Ovary (tissue), 3 donors: ENCODE measurements around the gene ARHGAP4.

Experiments used
- EP300 ChIP-seq: sonication (generic); formaldehyde crosslinking; IDR thresholded peaks from one replicate; pipeline ENCODE4 v1.6.1; 2017; ENCODE audit warnings: antibody characterized with exemption
- POLR2A ChIP-seq: fragments of 450-650 bp; IDR thresholded peaks from one replicate; pipeline ENCODE4 v1.6.1; 2017; ENCODE audit warnings: antibody characterized with exemption, mild to moderate bottlenecking, moderate library complexity
- TF ChIP-seq, protein P1 (sequence below), 3 donors: fragments of 450-650 bp in 2 of 3; fragments of 200-600 bp in 1 of 3; IDR thresholded peaks; one replicate each; pipeline versions ENCODE4 v1.5.1 to v1.8.0; 2016 to 2022; ENCODE audit warnings: antibody characterized with exemption in 3 of 3, mild to moderate bottlenecking in 1 of 3
- donor health status: DM: no; HTN: no; CAD: no.

DNA sequence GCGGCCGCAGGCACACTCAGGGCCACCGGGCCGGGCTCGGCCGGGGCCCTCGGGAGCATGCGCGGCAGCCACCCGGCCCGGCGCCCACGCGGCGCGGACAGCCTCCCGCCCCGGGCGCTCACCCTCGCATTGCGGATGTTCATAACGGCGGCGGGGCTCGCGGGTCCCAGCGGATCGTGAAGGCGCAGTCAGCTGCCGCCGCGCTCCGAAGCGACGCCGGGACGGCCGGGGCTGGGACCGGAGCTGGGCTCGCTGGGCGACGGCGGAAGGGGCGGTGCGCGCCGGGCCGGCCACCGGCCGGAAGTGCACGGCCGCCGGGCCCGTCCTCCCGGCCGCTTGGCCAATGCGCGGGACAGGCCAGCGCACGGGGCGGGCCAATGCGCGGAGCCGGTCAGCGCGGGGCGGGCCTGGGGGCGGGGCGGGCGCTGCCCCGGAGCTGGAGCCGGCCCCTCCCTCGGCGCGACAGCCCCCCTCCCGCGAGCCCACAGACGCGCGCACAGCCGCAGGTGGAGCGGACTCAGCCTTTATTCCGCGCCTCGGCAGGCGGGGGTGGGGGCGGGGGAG is 8.8 kb upstream of the ARHGAP4 start, which contains the start of gene NAA10:
- TF ChIP-seq, protein P1, sequence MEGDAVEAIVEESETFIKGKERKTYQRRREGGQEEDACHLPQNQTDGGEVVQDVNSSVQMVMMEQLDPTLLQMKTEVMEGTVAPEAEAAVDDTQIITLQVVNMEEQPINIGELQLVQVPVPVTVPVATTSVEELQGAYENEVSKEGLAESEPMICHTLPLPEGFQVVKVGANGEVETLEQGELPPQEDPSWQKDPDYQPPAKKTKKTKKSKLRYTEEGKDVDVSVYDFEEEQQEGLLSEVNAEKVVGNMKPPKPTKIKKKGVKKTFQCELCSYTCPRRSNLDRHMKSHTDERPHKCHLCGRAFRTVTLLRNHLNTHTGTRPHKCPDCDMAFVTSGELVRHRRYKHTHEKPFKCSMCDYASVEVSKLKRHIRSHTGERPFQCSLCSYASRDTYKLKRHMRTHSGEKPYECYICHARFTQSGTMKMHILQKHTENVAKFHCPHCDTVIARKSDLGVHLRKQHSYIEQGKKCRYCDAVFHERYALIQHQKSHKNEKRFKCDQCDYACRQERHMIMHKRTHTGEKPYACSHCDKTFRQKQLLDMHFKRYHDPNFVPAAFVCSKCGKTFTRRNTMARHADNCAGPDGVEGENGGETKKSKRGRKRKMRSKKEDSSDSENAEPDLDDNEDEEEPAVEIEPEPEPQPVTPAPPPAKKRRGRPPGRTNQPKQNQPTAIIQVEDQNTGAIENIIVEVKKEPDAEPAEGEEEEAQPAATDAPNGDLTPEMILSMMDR (IDR thresholded peaks at IDR 0.05): no peak
- no peak for TF ChIP-seq EP300
- no peak for TF ChIP-seq POLR2A
